Endodermal cell (in vitro differentiated cells): ENCODE measurements around the gene GPR68. TPM values are rescaled to one million over a fixed set of nuclear protein-coding genes. Genes with fewer than 3 reads are reported as not detected.

Source experiments
- DNase-seq: peaks from one replicate; pipeline ENCODE4 v3.0.0-alpha.2; 2017
- H3K27ac ChIP-seq: 2 replicates; pipeline ENCODE4 v1.5.1; 2013; ENCODE audit warnings: mild to moderate bottlenecking, low read depth, low read length, moderate library complexity
- H3K27me3 ChIP-seq: 2 replicates; pipeline ENCODE4 v1.6.1; 2013; ENCODE audit warnings: mild to moderate bottlenecking, low read length, moderate library complexity; ENCODE audit not compliant: insufficient read depth, control insufficient read depth, poor library complexity, severe bottlenecking
- H3K36me3 ChIP-seq: 2 replicates; pipeline ENCODE4 v1.7.0; 2013; ENCODE audit warnings: mild to moderate bottlenecking, low read length, moderate library complexity; ENCODE audit not compliant: control insufficient read depth, insufficient read depth
- H3K4me1 ChIP-seq: one replicate; pipeline ENCODE4 v1.7.0; 2013; ENCODE audit warnings: low read length; ENCODE audit not compliant: control insufficient read depth, insufficient read depth
- H3K4me3 ChIP-seq: 2 replicates; pipeline ENCODE4 v1.5.1; 2013; ENCODE audit warnings: mild to moderate bottlenecking, low read length, moderate library complexity
- H3K9ac ChIP-seq: 2 replicates; pipeline ENCODE4 v1.6.1; 2013; ENCODE audit warnings: mild to moderate bottlenecking, low read length, moderate library complexity; ENCODE audit not compliant: poor library complexity, severe bottlenecking; ENCODE audit errors: extremely low read depth
- H3K9me3 ChIP-seq: 2 replicates; pipeline ENCODE4 v1.6.1; 2013; ENCODE audit warnings: mild to moderate bottlenecking, low read length, moderate library complexity; ENCODE audit not compliant: control insufficient read depth
- H3K27ac Mint-ChIP-seq: 2 replicates; pipeline ENCODE4 v1.8.0; 2020; ENCODE audit warnings: mixed read lengths
- H3K27me3 Mint-ChIP-seq: 2 replicates; pipeline ENCODE4 v1.8.0; 2021; ENCODE audit warnings: mild to moderate bottlenecking, mixed read lengths; ENCODE audit not compliant: insufficient read depth
- H3K36me3 Mint-ChIP-seq: 2 replicates; pipeline ENCODE4 v1.8.0; 2020; ENCODE audit warnings: low read depth, mixed read lengths
- H3K4me1 Mint-ChIP-seq: 2 replicates; pipeline ENCODE4 v1.8.0; 2020; ENCODE audit warnings: mixed read lengths
- H3K4me3 Mint-ChIP-seq: 2 replicates; pipeline ENCODE4 v1.8.0; 2020; ENCODE audit warnings: mild to moderate bottlenecking, moderate library complexity, mixed read lengths
- H3K9me3 Mint-ChIP-seq: 2 replicates; pipeline ENCODE4 v1.8.0; 2020; ENCODE audit warnings: mild to moderate bottlenecking, mixed read lengths
- CTCF ChIP-seq: fragments of 200-600 bp; sonication (generic); conservative IDR thresholded peaks from 2 replicates; pipeline ENCODE4 v1.5.0; 2021; ENCODE audit warnings: antibody characterized with exemption, mild to moderate bottlenecking
- WGBS, 2 experiments: methylation state at CpG; one replicate each; pipeline versions ENCODE4 v1.1.5 to v1.1.7; 2013; ENCODE audit warnings: missing lambda C conversion rate in 2 of 2, mixed read lengths in 1 of 2; ENCODE audit not compliant: insufficient coverage in 1 of 2, insufficient read length in 1 of 2; 5-methylcytosine and 5-hydroxymethylcytosine counted together
- total RNA-seq, 2 donors: library from RNA; stranded (reverse); fragmentation: NEBNext Ultra II Directional in 1 of 2; extraction: Animal tissue kit (Norgen Biotek cat#: 25700) in 1 of 2; gene quantifications; 2 replicates in 1 of 2; 3 replicates in 1 of 2; pipeline ENCODE4 v1.2.1, GENCODE V29; 2021

GPR68 gene
- total RNA-seq, 2 donors from 2014 or later, result 0.38 to 0.44 TPM

GRCh38 chr14:91292491-91292890 lies 48.0 kb upstream of the GPR68 start:
- H3K4me1 Mint-ChIP-seq, result no peaks in the 10 kb centered on the region
- Histone ChIP-seq H3K36me3 (peaks cover 35% of the 10 kb centered on the region), H3K27ac (no peak overlapping the region), H3K27me3 (no peaks in the 10 kb centered on the region), H3K4me1 (no peaks in the 10 kb centered on the region), H3K9me3 (no peaks in the 10 kb centered on the region), H3K9ac (no peak overlapping the region), H3K4me3 (no peak overlapping the region)
- H3K27ac Mint-ChIP-seq, result peak overlapping the region; percentile 65
- no peak for TF ChIP-seq CTCF
- H3K27me3 Mint-ChIP-seq, result no peaks in the 10 kb centered on the region
- DNase-seq, result no peak
- H3K36me3 Mint-ChIP-seq, result peaks cover 74% of the 10 kb centered on the region
- WGBS, 2 experiments, result 93 to 96% methylated on average over 13 to 15 of the region's 15 CpGs
- no peaks in the 10 kb centered on the region for H3K9me3 Mint-ChIP-seq
- H3K4me3 Mint-ChIP-seq, result no peak overlapping the region

GRCh38 chr14:91291786-91292405 lies 47.4 kb upstream of the GPR68 start:
- no peaks in the 10 kb centered on the region for H3K27me3 ChIP-seq
- H3K4me3 ChIP-seq, result no peak overlapping the region
- 90 to 92% methylated on average over 16 to 21 of the region's 21 CpGs for WGBS, 2 experiments
- no peak overlapping the region for H3K27ac ChIP-seq
- no peak for TF ChIP-seq CTCF
- Mint-ChIP-seq H3K27me3 (no peaks in the 10 kb centered on the region), H3K4me3 (no peak overlapping the region), H3K27ac (no peak overlapping the region), H3K36me3 (peaks cover 69% of the 10 kb centered on the region), H3K4me1 (peaks cover 4% of the 10 kb centered on the region), H3K9me3 (no peaks in the 10 kb centered on the region)
- H3K9ac ChIP-seq, result no peak overlapping the region
- no peak for DNase-seq
- H3K9me3 ChIP-seq, result no peaks in the 10 kb centered on the region
- H3K36me3 ChIP-seq, result peaks cover 29% of the 10 kb centered on the region
- no peaks in the 10 kb centered on the region for H3K4me1 ChIP-seq

GRCh38 chr14:91290986-91291385 lies 46.5 kb upstream of the GPR68 start:
- 94 to 95% methylated on average over 7 to 9 of the region's 10 CpGs for WGBS, 2 experiments
- Histone ChIP-seq H3K4me3 (no peak overlapping the region), H3K9me3 (no peaks in the 10 kb centered on the region), H3K9ac (no peak overlapping the region), H3K36me3 (peaks cover 22% of the 10 kb centered on the region), H3K4me1 (no peaks in the 10 kb centered on the region), H3K27me3 (no peaks in the 10 kb centered on the region), H3K27ac (no peak overlapping the region)
- no peak for DNase-seq
- no peak for TF ChIP-seq CTCF
- Mint-ChIP-seq H3K36me3 (peaks cover 61% of the 10 kb centered on the region), H3K4me1 (peaks cover 5% of the 10 kb centered on the region), H3K4me3 (no peak overlapping the region), H3K27me3 (no peaks in the 10 kb centered on the region), H3K27ac (no peak overlapping the region), H3K9me3 (no peaks in the 10 kb centered on the region)
